Panc1 (cell line): ENCODE data around the gene CD9. TPM values are rescaled to one million over a fixed set of nuclear protein-coding genes. Genes with fewer than 3 reads are reported as not detected.
"Not testable (repeated sequence)": the region's sequence is repeated elsewhere in the genome, so short reads cannot be mapped to it uniquely, and the experiment has no call there.

Experiments used
- ATAC-seq: fragments of 200-7000 bp; cut with Tn5 transposase; 2 replicates; pipeline ENCODE4 v1.9.1; 2020; ENCODE audit warnings: mild to moderate bottlenecking, moderate library complexity
- BruUV-seq: library from RNA; stranded (reverse); fragments of 400-500 nt; replicated peaks from 2 replicates; lab custom pipeline; 2021; lab: Mats Ljungman, UMichigan
- CTCF ChIA-PET: fragments of 300-600 bp; sonication (Branson Sonifier 250); formaldehyde crosslinking; loops from one replicate; lab custom pipeline; 2022; ENCODE audit warnings: antibody characterized with exemption; lab: Charles Lee
- POLR2A ChIA-PET: fragments of 300-600 bp; sonication (Branson Sonifier 250); formaldehyde crosslinking; loops from one replicate; lab custom pipeline; 2022; ENCODE audit warnings: antibody characterized with exemption; lab: Charles Lee
- DNase-seq: peaks from one replicate; pipeline ENCODE4 v3.0.0-alpha.2; 2010; ENCODE audit warnings: low read depth, low spot score
- H3K27ac ChIP-seq: 2 replicates; pipeline ENCODE4 v1.5.1; 2011; ENCODE audit warnings: mild to moderate bottlenecking, low read length, inconsistent platforms
- H3K27me3 ChIP-seq: fragments of 200-500 bp; sonication (Bioruptor generic); 2 replicates; pipeline ENCODE4 v1.6.0; 2014; ENCODE audit warnings: low read length, inconsistent platforms; ENCODE audit not compliant: control insufficient read depth, insufficient read depth
- H3K36me3 ChIP-seq: fragments of 200-500 bp; sonication (Bioruptor generic); 2 replicates; pipeline ENCODE4 v1.5.1; 2014; ENCODE audit warnings: inconsistent platforms, mild to moderate bottlenecking, low read length, moderate library complexity; ENCODE audit not compliant: control insufficient read depth, insufficient read depth
- H3K4me1 ChIP-seq: 2 replicates; pipeline ENCODE4 v1.5.1; 2011; ENCODE audit warnings: inconsistent platforms, mild to moderate bottlenecking, low read length, moderate library complexity; ENCODE audit not compliant: control insufficient read depth, insufficient read depth
- H3K4me3 ChIP-seq, 2 experiments: 2 replicates each; pipeline ENCODE4 v1.5.1; 2011 to 2012; ENCODE audit warnings: low read depth in 2 of 2, low read length in 2 of 2, mild to moderate bottlenecking in 2 of 2, inconsistent platforms in 1 of 2, moderate library complexity in 1 of 2
- H3K9me3 ChIP-seq: fragments of 200-500 bp; sonication (Bioruptor generic); 2 replicates; pipeline ENCODE4 v1.5.1; 2014; ENCODE audit warnings: low read depth, mild to moderate bottlenecking, inconsistent platforms, low read length, moderate library complexity; ENCODE audit not compliant: control insufficient read depth, insufficient read depth
- POLR2AphosphoS5 ChIP-seq: IDR thresholded peaks from 2 replicates; pipeline ENCODE4 v1.6.1; 2012; ENCODE audit warnings: mild to moderate bottlenecking, low read depth, low read length, moderate library complexity
- SIN3A ChIP-seq: IDR thresholded peaks from 2 replicates; pipeline ENCODE4 v1.6.1; 2012; ENCODE audit warnings: low read depth, mild to moderate bottlenecking, low read length, moderate library complexity, borderline replicate concordance; ENCODE audit not compliant: insufficient read depth
- TCF7L2 ChIP-seq: IDR thresholded peaks from 2 replicates; pipeline ENCODE4 v1.6.1; 2011; ENCODE audit warnings: mild to moderate bottlenecking, low read depth, low read length, inconsistent platforms
- in situ Hi-C: cut with HindIII; loops from 2 replicates; pipeline ENCODE4 v1.10.0; 2016; ENCODE audit warnings: low sequenced_read_pairs, low pct_unique_long_range_greater_than_20kb
- intact Hi-C: fragments of 100-400 bp; cut with micrococcal nuclease; formaldehyde crosslinking; loops from one replicate; pipeline ENCODE4 v1.10.0; 2022; ENCODE audit not compliant: unreplicated experiment
- total RNA-seq: library from RNA; stranded (reverse); gene quantifications from one replicate; pipeline ENCODE4 v1.2.1, GENCODE V29; 2021; ENCODE audit not compliant: unreplicated experiment
- TF ChIP-seq, protein P1 (sequence below), 2 experiments: IDR thresholded peaks; 2 replicates each; pipeline ENCODE4 v1.6.1; 2011 to 2012; ENCODE audit warnings: low read depth in 2 of 2, control low read depth in 1 of 2, low read length in 1 of 2, mild to moderate bottlenecking in 1 of 2, moderate library complexity in 1 of 2; ENCODE audit not compliant: insufficient read depth in 1 of 2
- TF ChIP-seq, protein P2 (sequence below): fragments of 450-650 bp; IDR thresholded peaks from 2 replicates; pipeline ENCODE4 v1.5.1; 2017; ENCODE audit warnings: mild to moderate bottlenecking

The CD9 gene
- total RNA-seq, 1 experiment from 2014 or later, result 103 TPM

DNA sequence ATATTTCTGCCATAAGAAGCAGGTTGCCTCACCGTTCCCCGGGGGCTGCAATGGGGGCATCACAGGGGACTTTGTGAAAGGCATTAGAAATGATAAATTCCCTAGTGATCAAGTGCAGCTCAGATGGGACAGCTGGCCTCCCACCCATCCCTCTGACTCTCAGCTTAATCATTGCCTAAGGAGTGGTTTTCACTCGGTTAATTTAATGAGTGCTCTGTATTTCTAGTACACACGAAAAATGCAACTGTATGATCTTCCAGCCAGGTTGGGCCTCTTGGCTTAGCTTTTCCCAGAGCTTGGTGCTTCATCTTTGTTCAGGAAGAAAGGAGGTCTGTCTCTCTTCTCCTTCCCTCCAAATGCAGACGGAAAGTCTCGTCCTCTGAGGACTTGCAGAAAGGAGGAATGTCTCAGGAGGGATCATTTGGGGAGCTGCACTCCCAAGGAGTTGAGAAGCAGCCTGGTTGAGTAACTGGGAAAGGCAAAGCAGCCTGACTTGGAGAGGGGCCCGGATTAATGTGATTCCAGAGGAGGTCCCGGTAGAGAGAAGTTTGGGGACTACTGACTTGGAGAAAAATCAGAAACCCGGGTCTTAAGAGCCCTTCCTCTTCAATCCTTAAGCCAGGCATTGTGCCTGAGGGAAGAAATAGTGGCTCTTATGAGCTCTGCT is 7.2 kb downstream of the CD9 start:
- TF ChIP-seq SIN3A (no peak), POLR2AphosphoS5 (no peak), TCF7L2 (no peak)
- TF ChIP-seq, protein P1, sequence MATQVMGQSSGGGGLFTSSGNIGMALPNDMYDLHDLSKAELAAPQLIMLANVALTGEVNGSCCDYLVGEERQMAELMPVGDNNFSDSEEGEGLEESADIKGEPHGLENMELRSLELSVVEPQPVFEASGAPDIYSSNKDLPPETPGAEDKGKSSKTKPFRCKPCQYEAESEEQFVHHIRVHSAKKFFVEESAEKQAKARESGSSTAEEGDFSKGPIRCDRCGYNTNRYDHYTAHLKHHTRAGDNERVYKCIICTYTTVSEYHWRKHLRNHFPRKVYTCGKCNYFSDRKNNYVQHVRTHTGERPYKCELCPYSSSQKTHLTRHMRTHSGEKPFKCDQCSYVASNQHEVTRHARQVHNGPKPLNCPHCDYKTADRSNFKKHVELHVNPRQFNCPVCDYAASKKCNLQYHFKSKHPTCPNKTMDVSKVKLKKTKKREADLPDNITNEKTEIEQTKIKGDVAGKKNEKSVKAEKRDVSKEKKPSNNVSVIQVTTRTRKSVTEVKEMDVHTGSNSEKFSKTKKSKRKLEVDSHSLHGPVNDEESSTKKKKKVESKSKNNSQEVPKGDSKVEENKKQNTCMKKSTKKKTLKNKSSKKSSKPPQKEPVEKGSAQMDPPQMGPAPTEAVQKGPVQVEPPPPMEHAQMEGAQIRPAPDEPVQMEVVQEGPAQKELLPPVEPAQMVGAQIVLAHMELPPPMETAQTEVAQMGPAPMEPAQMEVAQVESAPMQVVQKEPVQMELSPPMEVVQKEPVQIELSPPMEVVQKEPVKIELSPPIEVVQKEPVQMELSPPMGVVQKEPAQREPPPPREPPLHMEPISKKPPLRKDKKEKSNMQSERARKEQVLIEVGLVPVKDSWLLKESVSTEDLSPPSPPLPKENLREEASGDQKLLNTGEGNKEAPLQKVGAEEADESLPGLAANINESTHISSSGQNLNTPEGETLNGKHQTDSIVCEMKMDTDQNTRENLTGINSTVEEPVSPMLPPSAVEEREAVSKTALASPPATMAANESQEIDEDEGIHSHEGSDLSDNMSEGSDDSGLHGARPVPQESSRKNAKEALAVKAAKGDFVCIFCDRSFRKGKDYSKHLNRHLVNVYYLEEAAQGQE (IDR thresholded peaks at IDR 0.05; ENCODE audit: insufficient read depth in 1 of 2, low read depth in 2 of 2, low read length in 1 of 2), result no peak
- TF ChIP-seq, protein P2, sequence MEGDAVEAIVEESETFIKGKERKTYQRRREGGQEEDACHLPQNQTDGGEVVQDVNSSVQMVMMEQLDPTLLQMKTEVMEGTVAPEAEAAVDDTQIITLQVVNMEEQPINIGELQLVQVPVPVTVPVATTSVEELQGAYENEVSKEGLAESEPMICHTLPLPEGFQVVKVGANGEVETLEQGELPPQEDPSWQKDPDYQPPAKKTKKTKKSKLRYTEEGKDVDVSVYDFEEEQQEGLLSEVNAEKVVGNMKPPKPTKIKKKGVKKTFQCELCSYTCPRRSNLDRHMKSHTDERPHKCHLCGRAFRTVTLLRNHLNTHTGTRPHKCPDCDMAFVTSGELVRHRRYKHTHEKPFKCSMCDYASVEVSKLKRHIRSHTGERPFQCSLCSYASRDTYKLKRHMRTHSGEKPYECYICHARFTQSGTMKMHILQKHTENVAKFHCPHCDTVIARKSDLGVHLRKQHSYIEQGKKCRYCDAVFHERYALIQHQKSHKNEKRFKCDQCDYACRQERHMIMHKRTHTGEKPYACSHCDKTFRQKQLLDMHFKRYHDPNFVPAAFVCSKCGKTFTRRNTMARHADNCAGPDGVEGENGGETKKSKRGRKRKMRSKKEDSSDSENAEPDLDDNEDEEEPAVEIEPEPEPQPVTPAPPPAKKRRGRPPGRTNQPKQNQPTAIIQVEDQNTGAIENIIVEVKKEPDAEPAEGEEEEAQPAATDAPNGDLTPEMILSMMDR, result no peak
- no peak overlapping the region for H3K27ac ChIP-seq
- no peaks in the 10 kb centered on the region; the same call in 1 of the 2 replicates for H3K36me3 ChIP-seq
- in situ Hi-C loops (no loop called here), intact Hi-C loops (no loop called here)
- no peak for DNase-seq
- no TSS peak for BruUV-seq
- H3K4me1 ChIP-seq, result peaks cover 20% of the 10 kb centered on the region
- H3K4me3 ChIP-seq, result no peak overlapping the region
- no peaks in the 10 kb centered on the region for H3K9me3 ChIP-seq
- ATAC-seq, result no peak
- H3K27me3 ChIP-seq, result no peaks in the 10 kb centered on the region
- POLR2A ChIA-PET, result no interaction called here
- CTCF ChIA-PET, result interaction anchor here (0.5 to 1.4 kb wide), 2 partner anchors 12 to 99 kb away, joined by 4 to 5 read pairs; no protein-coding TSS in a partner anchor

DNA sequence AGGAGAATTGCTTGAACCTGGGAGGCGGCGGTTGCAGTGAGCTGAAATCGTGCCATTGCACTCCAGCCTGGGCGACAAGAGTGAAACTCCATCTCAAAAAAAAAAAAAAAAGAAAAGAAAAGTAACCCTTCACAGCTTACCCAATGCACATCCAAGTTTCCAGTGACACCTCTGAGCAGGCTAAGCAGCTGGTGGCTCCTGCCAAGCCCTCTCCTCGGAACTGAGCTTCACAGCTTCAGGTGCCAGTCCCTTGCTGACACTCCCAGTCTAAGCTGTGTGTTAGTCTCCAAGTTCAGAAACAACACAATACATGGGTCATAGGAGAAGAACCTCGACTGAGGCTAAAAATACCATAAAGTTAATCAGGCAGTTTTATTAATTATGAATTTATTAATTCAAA is 7.9 kb downstream of the CD9 start:
- no TSS peak for BruUV-seq
- DNase-seq (no peak), ATAC-seq (no peak)
- intact Hi-C loops, result no loop called here
- Histone ChIP-seq H3K9me3 (no peaks in the 10 kb centered on the region), H3K4me1 (peaks cover 16% of the 10 kb centered on the region), H3K36me3 (no peaks in the 10 kb centered on the region; the same call in 1 of the 2 replicates), H3K27ac (no peak overlapping the region), H3K4me3 (no peak overlapping the region), H3K27me3 (no peaks in the 10 kb centered on the region)
- ChIA-PET CTCF (interaction anchor here (0.5 to 1.4 kb wide), 2 partner anchors 12 to 100 kb away, joined by 4 to 5 read pairs; no protein-coding TSS in a partner anchor), POLR2A (interaction anchor here (0.7 kb wide), 1 partner anchor 115 kb away, joined by 5 read pairs; no protein-coding TSS in a partner anchor)
- TF ChIP-seq SIN3A, result no peak
- TF ChIP-seq POLR2AphosphoS5, result no peak
- TF ChIP-seq, protein P2, result no peak
- no peak for TF ChIP-seq TCF7L2
- TF ChIP-seq, protein P1 (IDR thresholded peaks at IDR 0.05; ENCODE audit: insufficient read depth in 1 of 2, low read depth in 2 of 2, low read length in 1 of 2), result no peak
- in situ Hi-C loops, result no loop called here

DNA sequence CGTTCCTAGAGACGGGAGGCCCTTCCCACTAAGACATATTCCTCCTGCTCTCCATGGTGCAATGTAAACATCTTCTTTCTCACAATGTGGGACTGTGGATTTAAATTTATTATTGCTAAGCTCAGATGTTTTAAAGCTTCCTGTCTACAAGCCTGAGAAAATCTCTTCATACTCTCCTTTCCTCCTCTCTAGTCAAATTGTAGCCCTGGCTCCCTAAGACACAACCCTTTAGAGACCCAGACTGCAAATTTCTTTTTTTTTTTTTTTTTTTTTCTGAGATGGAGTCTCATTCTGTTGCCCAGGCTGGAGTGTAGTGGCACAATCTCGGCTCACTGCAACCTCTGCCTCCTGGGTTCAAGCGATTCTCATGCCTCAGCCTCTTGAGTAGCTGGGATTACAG is 9.2 kb downstream of the CD9 start:
- intact Hi-C loops, DNase-seq, H3K9me3 ChIP-seq, POLR2A ChIA-PET, BruUV-seq, ATAC-seq, CTCF ChIA-PET, H3K4me3 ChIP-seq, H3K36me3 ChIP-seq, H3K27me3 ChIP-seq, H3K27ac ChIP-seq, in situ Hi-C loops: not testable (repeated sequence)
- peaks cover 20% of the 10 kb centered on the region for H3K4me1 ChIP-seq
